HG03025 (cell line): Measurements from ENCODE around the gene HSPB2.
A peak's percentile ranks its signal among the peaks of the same experiment; 100 is the strongest.

Experiments
- ATAC-seq: cut with Tn5 transposase; IDR thresholded peaks from one replicate; pipeline ENCODE4 v1.9.1; 2021; ENCODE audit warnings: mild to moderate bottlenecking, moderate library complexity; ENCODE audit not compliant: unreplicated experiment, low FRiP score

The HSPB2 gene

DNA sequence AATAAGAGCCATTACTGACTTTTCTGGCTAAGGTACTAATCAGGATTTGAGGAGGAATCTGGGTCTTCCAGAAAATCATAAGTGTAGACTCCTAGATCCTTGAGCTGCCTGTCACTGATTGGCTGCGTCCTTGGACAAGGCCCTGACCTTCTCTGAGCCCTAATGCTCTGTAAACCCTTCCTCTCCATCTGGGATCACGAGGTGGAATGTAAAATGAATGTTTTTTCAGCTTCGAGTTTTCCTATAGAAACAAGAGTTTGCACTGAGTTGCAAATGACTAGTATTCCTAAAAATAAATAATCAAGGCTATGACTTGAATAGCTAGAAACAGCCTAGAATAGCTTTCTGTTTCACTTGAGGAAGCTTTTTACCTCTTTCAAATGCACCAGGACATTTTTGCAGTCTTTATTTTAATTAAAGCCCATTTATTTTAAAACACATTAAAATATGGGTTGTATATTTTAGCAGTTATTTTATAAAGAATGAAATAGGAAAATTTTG lies 23.6 kb downstream of the HSPB2 start:
- ATAC-seq, result no peak

- no peak for ATAC-seq
Observed at GRCh38 chr11:111937461-111937769, 24.9 kb downstream of the HSPB2 start.

DNA sequence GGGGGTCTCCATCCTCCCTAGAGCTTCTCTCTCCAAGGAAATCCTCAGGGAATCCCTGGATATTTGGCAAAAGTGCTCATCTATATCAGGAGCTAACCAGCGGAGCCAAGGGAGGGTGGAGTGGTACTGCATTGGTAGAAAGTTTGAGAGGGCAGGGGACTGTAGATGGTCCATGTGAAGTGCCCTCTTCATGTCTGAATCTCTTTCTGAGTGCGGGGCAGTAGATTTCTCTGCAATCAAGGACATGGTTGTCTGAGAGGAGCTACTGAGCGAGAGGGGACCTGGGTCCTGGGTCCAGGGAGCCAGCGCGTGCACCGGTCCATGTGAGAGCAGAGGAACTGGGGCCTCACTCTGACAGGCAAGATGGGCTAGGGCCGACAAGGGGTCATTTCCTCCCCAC lies 25.3 kb downstream of the HSPB2 start:
- ATAC-seq, result no peak

DNA sequence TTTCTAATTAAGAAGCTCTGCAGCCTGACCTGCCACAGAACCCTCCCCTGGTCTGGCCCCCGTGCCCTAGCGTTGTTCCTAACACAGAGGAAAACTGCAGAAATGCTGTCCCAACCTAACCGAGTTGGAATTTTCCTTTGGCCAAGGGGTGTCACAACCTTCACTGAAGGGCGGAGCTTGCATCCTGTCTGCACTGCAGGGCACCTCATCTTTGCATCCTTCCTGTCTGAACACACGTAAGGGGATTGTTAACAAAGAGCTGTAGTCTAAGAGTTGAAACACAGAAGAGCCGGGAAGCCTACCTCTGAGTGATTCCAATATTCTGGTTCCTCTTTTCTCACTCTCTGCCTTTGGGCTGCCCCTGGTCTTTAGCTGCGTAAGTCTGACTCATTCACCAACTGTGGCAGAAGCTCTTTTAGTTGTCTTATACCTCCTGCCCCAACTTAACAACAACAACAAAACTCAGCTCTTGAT lies 26.2 kb downstream of the HSPB2 start:
- ATAC-seq, result peak; percentile 87

GRCh38 chr11:111939836-111940604 lies 27.5 kb downstream of the HSPB2 start:
- no peak for ATAC-seq

GRCh38 chr11:111941963-111942362 lies 29.4 kb downstream of the HSPB2 start:
- ATAC-seq, result no peak

GRCh38 chr11:111942829-111943228 lies 30.3 kb downstream of the HSPB2 start:
- no peak for ATAC-seq

DNA sequence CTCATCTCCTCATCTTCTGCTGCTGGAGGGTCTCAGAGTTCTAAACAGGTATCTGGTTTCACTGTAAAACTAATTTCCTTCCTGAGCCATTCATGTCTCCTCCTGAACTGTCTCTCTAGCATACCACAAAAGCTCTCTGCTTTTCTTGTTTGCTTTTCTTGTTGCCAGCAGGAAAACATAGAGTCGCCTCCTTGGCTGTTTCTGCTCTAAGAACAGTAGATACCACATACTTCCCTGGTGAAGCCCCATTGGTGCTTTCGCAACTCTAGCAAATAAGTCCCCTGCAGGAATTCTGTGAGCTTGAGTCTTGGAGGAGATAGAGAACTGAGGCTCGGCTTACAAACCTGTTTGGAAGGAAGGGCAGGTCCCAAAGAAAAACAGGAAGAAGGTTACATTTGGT lies 31.6 kb downstream of the HSPB2 start:
- ATAC-seq, result no peak

GRCh38 chr11:111944651-111945051 lies 32.1 kb downstream of the HSPB2 start:
- ATAC-seq, result no peak

- ATAC-seq, result no peak
Observed at GRCh38 chr11:111945198-111945597, 32.7 kb downstream of the HSPB2 start.

GRCh38 chr11:111946499-111946898 lies 34.0 kb downstream of the HSPB2 start:
- ATAC-seq, result no peak

DNA sequence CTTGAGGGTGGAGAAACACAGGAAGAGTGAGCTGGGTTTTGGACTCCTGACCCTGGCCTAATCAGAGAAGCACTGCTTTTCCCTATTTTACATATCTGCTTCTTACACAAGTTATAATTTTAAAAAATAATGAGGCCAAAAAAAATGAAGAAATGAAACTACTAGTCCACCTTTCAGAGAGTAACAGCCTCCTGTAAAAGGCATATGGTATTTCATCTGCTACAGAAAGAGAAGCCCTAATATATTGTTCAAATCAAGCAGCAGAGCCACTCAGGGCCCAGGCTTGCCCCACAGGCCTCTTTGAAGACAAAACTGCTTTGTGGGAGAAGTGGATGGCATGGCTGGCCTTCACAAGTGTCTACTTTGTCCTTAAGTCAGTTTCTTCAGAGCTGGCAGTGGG lies 34.6 kb downstream of the HSPB2 start:
- no peak for ATAC-seq

DNA sequence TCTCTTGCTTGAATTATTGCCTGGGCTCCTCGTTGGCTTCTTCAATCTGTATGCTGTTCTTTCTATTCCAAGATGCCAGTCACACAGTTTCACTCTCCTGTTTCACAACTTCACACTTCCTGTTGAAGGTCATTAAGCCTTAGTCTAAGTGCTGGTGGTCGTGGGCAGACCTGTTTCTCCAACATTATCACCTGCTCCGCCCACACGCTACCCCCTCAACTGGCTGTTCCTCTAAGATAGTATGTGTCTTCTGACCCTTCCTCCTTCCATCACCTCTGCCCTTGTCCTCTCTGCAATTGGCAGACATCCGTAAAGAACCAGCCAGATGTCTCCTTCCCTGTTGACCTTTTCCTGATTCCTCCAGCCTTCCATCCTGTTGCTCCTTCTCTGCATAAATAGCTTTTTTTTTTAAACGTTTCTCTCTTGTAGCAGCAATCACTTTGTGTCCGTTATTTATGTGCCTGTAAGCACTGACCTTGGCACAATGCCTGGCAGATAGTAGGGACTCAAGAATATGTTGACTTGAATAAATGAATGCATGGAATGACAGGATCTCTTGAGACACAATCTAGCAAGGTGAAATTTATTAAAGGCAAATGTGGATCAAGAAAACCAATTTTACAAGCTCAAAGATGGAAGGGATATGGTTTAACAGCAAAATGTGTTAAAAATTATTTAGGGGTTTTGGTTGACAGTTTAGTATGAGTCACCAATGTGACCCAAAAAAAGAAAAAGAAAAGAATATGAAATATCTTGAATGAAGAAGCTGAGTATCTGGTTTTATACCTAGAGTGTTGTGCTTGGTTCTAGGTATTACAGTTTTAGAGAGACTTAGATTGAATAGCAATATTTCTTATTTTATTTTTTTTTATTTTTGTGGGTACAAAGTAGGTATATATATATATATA lies 37.2 kb downstream of the HSPB2 start:
- ATAC-seq, result no peak

GRCh38 chr11:111951565-111951964 lies 39.0 kb downstream of the HSPB2 start:
- no peak for ATAC-seq

- no peak for ATAC-seq
Observed at GRCh38 chr11:111954154-111954553, 41.6 kb downstream of the HSPB2 start.

GRCh38 chr11:111957663-111958444 lies 45.3 kb downstream of the HSPB2 start:
- ATAC-seq, result no peak

GRCh38 chr11:111960916-111961315 lies 48.4 kb downstream of the HSPB2 start:
- ATAC-seq, result no peak

DNA sequence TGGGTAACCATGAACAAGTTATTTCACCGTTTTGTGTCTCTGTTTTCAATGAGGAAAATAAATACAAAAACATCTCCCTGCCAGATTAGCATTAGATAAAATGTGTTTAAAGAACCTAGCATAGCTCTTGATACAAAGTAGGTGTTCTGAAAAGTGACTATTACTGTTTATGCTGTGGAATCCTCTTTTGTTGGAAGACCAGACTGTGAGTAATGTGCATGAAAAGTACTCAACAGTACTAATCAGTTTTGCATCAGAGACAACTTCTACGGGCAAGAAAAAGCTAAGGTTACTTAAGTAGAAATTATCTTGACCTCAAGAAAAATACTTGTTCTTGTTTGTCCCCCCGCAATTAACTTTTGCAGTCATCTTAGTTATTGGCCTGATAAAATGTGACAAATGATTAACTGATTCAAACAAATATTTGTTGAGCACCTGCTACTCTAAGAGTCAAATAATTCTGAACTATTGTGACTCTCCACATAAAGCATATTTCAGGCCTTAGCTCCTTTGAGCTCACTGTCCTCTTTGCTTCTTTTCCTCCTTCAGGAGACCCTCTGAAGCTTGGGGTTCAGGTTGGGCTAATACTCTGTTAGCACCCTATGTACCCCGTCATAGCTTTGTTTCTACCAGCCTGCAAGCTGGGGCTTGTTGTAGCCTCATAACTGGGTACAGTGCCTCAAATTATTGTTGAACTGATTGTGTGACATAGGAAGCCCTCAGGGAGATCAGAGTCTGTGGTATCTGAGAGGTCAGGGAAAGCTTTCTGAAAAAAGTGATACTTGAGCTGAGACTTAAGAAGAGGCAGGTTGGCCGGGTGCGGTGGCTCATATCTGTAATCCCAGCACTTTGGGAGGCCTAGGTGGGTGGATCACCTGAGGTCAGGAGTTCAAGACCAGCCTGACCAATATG lies 49.1 kb downstream of the HSPB2 start:
- no peak for ATAC-seq
